ENCODE data around the gene SHMT1.
"Not testable (repeated sequence)": the region's sequence is repeated elsewhere in the genome, so short reads cannot be mapped to it uniquely, and the experiment has no call there.

The SHMT1 gene

GRCh38 chr17:18363101-18364049 lies at the start of gene SHMT1:
Gene SHMT1, minus strand, starts transcription at chr17:18363550. Its CDS starts 7,569 bp downstream, at chr17:18355981.
- peak; percentile 93 for DNase-seq (ENCODE audit: low spot score)

GRCh38 chr17:18412001-18412538 lies 48.7 kb upstream of the SHMT1 start:
- DNase-seq (ENCODE audit: low spot score): not testable (repeated sequence)

- not testable (repeated sequence) for DNase-seq (ENCODE audit: low spot score)
Measured at GRCh38 chr17:18411377-18411864, 48.1 kb upstream of the SHMT1 start.

- not testable (repeated sequence) for DNase-seq (ENCODE audit: low spot score)
Measured at GRCh38 chr17:18410736-18411135, 47.4 kb upstream of the SHMT1 start.

GRCh38 chr17:18409321-18409720 lies 46.0 kb upstream of the SHMT1 start:
- DNase-seq (ENCODE audit: low spot score): not testable (repeated sequence)

GRCh38 chr17:18408906-18409305 lies 45.6 kb upstream of the SHMT1 start:
- DNase-seq (ENCODE audit: low spot score): not testable (repeated sequence)

- DNase-seq (ENCODE audit: low spot score): not testable (repeated sequence)
Measured at GRCh38 chr17:18403604-18404003, 40.3 kb upstream of the SHMT1 start.

- not testable (repeated sequence) for DNase-seq (ENCODE audit: low spot score)
Measured at GRCh38 chr17:18403166-18403565, 39.8 kb upstream of the SHMT1 start.

GRCh38 chr17:18401872-18402590 lies 38.7 kb upstream of the SHMT1 start:
- DNase-seq (ENCODE audit: low spot score): not testable (repeated sequence)

- DNase-seq (ENCODE audit: low spot score): not testable (repeated sequence)
Measured at GRCh38 chr17:18388728-18389127, 25.4 kb upstream of the SHMT1 start.

GRCh38 chr17:18388266-18388665 lies 24.9 kb upstream of the SHMT1 start:
- not testable (repeated sequence) for DNase-seq (ENCODE audit: low spot score)

GRCh38 chr17:18387583-18387982 lies 24.2 kb upstream of the SHMT1 start:
- not testable (repeated sequence) for DNase-seq (ENCODE audit: low spot score)

- DNase-seq (ENCODE audit: low spot score): not testable (repeated sequence)
Measured at GRCh38 chr17:18384271-18384670, 20.9 kb upstream of the SHMT1 start.

- DNase-seq (ENCODE audit: low spot score): not testable (repeated sequence)
Measured at GRCh38 chr17:18383079-18383481, 19.7 kb upstream of the SHMT1 start.

- no peak for DNase-seq (ENCODE audit: low spot score)
Measured at GRCh38 chr17:18382441-18383078, 19.2 kb upstream of the SHMT1 start.

- DNase-seq (ENCODE audit: low spot score): no peak
Measured at GRCh38 chr17:18381953-18382245, 18.5 kb upstream of the SHMT1 start.

- DNase-seq (ENCODE audit: low spot score): no peak
Measured at GRCh38 chr17:18381158-18381952, 18.0 kb upstream of the SHMT1 start.

- no peak for DNase-seq (ENCODE audit: low spot score)
Measured at GRCh38 chr17:18380471-18381157, 17.3 kb upstream of the SHMT1 start.

GRCh38 chr17:18379246-18380146 lies 16.1 kb upstream of the SHMT1 start:
- no peak for DNase-seq (ENCODE audit: low spot score)
